A549 (cell line): ENCODE measurements around the gene ESRRG.

Experiments
- CHD2 ChIP-seq: fragments of 150-350 bp; IDR thresholded peaks from 2 replicates; pipeline ENCODE4 v1.6.1; 2014; ENCODE audit warnings: low read length; ENCODE audit not compliant: partially characterized antibody
- EP300 ChIP-seq, 2 experiments: fragments of >200 bp; sonication (Bioruptor Twin); formaldehyde crosslinking; IDR thresholded peaks; 2 replicates in 1 of 2; 3 replicates in 1 of 2; pipeline ENCODE4 v1.6.1; 2016 to 2017
- JUNB ChIP-seq: fragments of >200 bp; sonication (Bioruptor Twin); formaldehyde crosslinking; IDR thresholded peaks from 2 replicates; pipeline ENCODE4 v1.6.1; 2016
- MYC ChIP-seq: IDR thresholded peaks from 2 replicates; pipeline ENCODE4 v1.6.1; 2012; ENCODE audit warnings: mild to moderate bottlenecking, inconsistent platforms, low read length, improper control_type of control experiment, borderline replicate concordance
- POLR2A ChIP-seq: IDR thresholded peaks from 2 replicates; pipeline ENCODE4 v1.6.1; 2012; ENCODE audit warnings: mild to moderate bottlenecking, low read length
- RAD21 ChIP-seq, 2 experiments: fragments of >200 bp in 1 of 2; sonication (Bioruptor Twin) in 1 of 2; formaldehyde crosslinking in 1 of 2; IDR thresholded peaks in 1 of 2; conservative IDR thresholded peaks in 1 of 2; 2 replicates in 1 of 2; 3 replicates in 1 of 2; pipeline ENCODE4 v1.6.1; 2012 to 2018; ENCODE audit warnings: inconsistent platforms in 1 of 2
- RNF2 ChIP-seq: fragments of 200-600 bp; sonication (generic); IDR thresholded peaks from 2 replicates; pipeline ENCODE4 v1.6.1; 2016; ENCODE audit warnings: low read depth, mild to moderate bottlenecking, antibody characterized with exemption, moderate library complexity, borderline replicate concordance
- TF ChIP-seq, protein P1 (sequence below): fragments of >200 bp; sonication (Bioruptor Twin); formaldehyde crosslinking; IDR thresholded peaks from 3 replicates; pipeline ENCODE4 v1.5.1; 2016

- TF ChIP-seq POLR2A (no peak), RAD21 (conservative IDR thresholded peaks at IDR 0.05 in 1 of 2, IDR thresholded peaks at IDR 0.05 in 1 of 2) (no peak), CHD2 (no peak), EP300 (IDR thresholded peaks at IDR 0.05) (no peak), MYC (no peak), RNF2 (no peak), JUNB (no peak)
- TF ChIP-seq, protein P1, sequence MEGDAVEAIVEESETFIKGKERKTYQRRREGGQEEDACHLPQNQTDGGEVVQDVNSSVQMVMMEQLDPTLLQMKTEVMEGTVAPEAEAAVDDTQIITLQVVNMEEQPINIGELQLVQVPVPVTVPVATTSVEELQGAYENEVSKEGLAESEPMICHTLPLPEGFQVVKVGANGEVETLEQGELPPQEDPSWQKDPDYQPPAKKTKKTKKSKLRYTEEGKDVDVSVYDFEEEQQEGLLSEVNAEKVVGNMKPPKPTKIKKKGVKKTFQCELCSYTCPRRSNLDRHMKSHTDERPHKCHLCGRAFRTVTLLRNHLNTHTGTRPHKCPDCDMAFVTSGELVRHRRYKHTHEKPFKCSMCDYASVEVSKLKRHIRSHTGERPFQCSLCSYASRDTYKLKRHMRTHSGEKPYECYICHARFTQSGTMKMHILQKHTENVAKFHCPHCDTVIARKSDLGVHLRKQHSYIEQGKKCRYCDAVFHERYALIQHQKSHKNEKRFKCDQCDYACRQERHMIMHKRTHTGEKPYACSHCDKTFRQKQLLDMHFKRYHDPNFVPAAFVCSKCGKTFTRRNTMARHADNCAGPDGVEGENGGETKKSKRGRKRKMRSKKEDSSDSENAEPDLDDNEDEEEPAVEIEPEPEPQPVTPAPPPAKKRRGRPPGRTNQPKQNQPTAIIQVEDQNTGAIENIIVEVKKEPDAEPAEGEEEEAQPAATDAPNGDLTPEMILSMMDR: no peak
Observed at GRCh38 chr1:216614011-216614934, 109.0 kb downstream of the ESRRG start.
